ENCODE data around the gene CPZ. TPM values are rescaled to one million over a fixed set of nuclear protein-coding genes. Genes with fewer than 3 reads are reported as not detected.

Gene CPZ
- total RNA-seq, 1 donor from 2014 or later = not detected

GRCh38 chr4:8549352-8549931, 43.1 kb upstream of the CPZ start:
- Mint-ChIP-seq H3K4me1 (no peaks in the 10 kb centered on the region), H3K27me3 (ENCODE audit: low read depth) (peaks cover 19% of the 10 kb centered on the region), H3K4me3 (no peak overlapping the region), H3K27ac (ENCODE audit: unreplicated experiment) (no peak overlapping the region), H3K36me3 (ENCODE audit: low read depth) (no peaks in the 10 kb centered on the region), H3K9me3 (no peaks in the 10 kb centered on the region)
- no peak for TF ChIP-seq CTCF (conservative IDR thresholded peaks at IDR 0.05)
- DNase-seq (ENCODE audit: low read depth, low spot score) = no peak

DNA sequence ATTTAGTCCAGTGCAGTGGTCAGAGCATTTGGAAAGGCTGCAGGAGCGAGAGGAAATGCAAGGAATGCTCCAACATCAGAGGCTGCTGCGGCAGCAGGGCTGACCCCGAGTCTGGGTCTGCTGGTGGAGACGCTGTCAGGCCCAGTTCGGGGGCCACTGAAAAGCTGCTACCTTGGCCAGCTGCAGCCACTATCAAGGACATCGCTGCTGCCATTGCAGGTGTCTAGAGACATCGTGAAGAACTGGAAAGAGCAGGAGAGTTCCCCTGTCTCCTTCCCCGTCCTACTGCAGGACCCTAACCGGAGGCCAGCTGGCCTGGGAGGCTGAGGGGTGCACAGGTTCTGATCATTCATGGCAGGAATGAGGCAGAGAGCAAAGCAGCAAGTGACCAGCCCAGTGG, 41.9 kb upstream of the CPZ start:
- Mint-ChIP-seq H3K27me3 (ENCODE audit: low read depth) (peaks cover 19% of the 10 kb centered on the region), H3K9me3 (no peaks in the 10 kb centered on the region), H3K4me3 (no peak overlapping the region), H3K36me3 (ENCODE audit: low read depth) (no peaks in the 10 kb centered on the region), H3K4me1 (no peaks in the 10 kb centered on the region), H3K27ac (ENCODE audit: unreplicated experiment) (no peak overlapping the region)
- no peak for TF ChIP-seq CTCF (conservative IDR thresholded peaks at IDR 0.05)
- DNase-seq (ENCODE audit: low read depth, low spot score) = no peak

DNA sequence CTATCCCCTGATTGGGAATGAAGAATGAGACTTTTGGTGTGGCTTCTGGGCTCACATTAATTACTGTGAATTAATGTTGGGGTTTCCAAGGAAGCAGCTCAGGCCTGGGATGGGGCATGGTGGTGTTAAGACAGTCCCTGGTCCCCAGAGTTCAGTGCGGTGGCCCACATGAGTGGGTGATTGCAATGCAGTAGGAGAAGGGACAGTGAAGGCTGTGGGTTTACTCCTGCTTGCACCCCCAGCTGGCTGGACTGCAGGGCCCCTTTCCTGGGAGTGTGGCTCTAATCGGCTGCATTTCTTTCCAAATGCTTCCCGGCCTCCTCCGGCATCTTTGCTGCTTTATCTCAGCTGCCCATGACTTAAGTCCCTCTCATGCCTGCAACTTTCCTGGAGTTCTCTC, 40.5 kb upstream of the CPZ start:
- DNase-seq (ENCODE audit: low read depth, low spot score) = no peak
- H3K27me3 Mint-ChIP-seq (ENCODE audit: low read depth) = peaks cover 8% of the 10 kb centered on the region
- no peaks in the 10 kb centered on the region for H3K9me3 Mint-ChIP-seq
- no peak overlapping the region for H3K4me3 Mint-ChIP-seq
- H3K36me3 Mint-ChIP-seq (ENCODE audit: low read depth) = no peaks in the 10 kb centered on the region
- H3K4me1 Mint-ChIP-seq = no peaks in the 10 kb centered on the region
- no peak for TF ChIP-seq CTCF (conservative IDR thresholded peaks at IDR 0.05)
- H3K27ac Mint-ChIP-seq (ENCODE audit: unreplicated experiment) = no peak overlapping the region

DNA sequence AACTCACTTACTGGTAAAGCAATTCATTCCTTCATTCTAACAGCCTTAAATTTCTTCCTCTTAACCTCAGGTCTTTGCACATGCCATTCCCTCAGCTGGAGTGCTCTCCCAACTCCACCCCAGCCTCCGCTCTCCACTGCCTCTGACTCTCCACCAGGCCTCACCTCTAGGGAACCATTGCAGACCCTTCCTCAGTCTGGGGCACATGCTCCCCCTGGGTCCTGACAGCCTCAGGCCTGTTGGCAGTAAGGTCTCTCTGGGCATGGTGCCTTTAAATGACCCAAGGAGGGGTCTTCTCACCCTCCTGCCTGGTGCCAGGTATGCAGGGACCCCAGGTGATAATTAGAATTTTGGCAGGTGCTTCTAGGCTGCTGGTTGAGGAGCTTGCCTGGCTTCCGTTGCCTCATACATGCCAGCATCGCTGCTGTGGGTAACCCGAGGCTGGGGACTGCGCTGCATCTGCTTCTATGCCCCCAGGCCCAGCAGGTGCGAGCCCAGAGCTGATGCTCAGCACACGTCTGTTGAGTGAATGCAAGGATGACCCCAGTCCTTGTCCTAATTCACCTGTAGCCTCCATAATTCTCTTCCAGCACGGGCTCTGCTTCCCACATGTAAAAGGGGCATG, 39.9 kb upstream of the CPZ start:
- no peak for TF ChIP-seq CTCF (conservative IDR thresholded peaks at IDR 0.05)

GRCh38 chr4:8553216-8553615, 39.3 kb upstream of the CPZ start:
- Mint-ChIP-seq H3K27me3 (ENCODE audit: low read depth) (peaks cover 4% of the 10 kb centered on the region), H3K4me1 (no peaks in the 10 kb centered on the region), H3K9me3 (no peaks in the 10 kb centered on the region), H3K36me3 (ENCODE audit: low read depth) (no peaks in the 10 kb centered on the region), H3K27ac (ENCODE audit: unreplicated experiment) (no peak overlapping the region), H3K4me3 (no peak overlapping the region)
- DNase-seq (ENCODE audit: low read depth, low spot score) = no peak
- no peak for TF ChIP-seq CTCF (conservative IDR thresholded peaks at IDR 0.05)

More for the DNA sequence above, 39.9 kb upstream of the CPZ start:
- Mint-ChIP-seq H3K27me3 (ENCODE audit: low read depth) (peaks cover 5% of the 10 kb centered on the region), H3K4me1 (no peaks in the 10 kb centered on the region), H3K36me3 (ENCODE audit: low read depth) (no peaks in the 10 kb centered on the region), H3K27ac (ENCODE audit: unreplicated experiment) (no peak overlapping the region), H3K9me3 (no peaks in the 10 kb centered on the region), H3K4me3 (no peak overlapping the region)
- DNase-seq (ENCODE audit: low read depth, low spot score) = no peak
